GM19035 (cell line): ENCODE data around the gene FOSB.
"Not testable (repeated sequence)": the region's sequence is repeated elsewhere in the genome, so short reads cannot be mapped to it uniquely, and the experiment has no call there.

Source experiments
- ATAC-seq: cut with Tn5 transposase; IDR thresholded peaks from one replicate; pipeline ENCODE4 v1.9.1; 2021; ENCODE audit not compliant: unreplicated experiment

Gene FOSB

GRCh38 chr19:45467456-45468158 is at the start of gene FOSB:
Gene FOSB, plus strand, starts transcription at chr19:45467996. Its CDS starts 591 bp downstream, at chr19:45468587.
- peak; percentile 52 for ATAC-seq

GRCh38 chr19:45418802-45419201 is 49.0 kb upstream of the FOSB start:
- no peak for ATAC-seq

- no peak for ATAC-seq
Observed at GRCh38 chr19:45419396-45419795, 48.4 kb upstream of the FOSB start.

- no peak for ATAC-seq
Observed at GRCh38 chr19:45419895-45420294, 47.9 kb upstream of the FOSB start.

GRCh38 chr19:45420356-45420755 is 47.4 kb upstream of the FOSB start:
- no peak for ATAC-seq

- no peak for ATAC-seq
Observed at GRCh38 chr19:45420871-45421270, 46.9 kb upstream of the FOSB start.

GRCh38 chr19:45421947-45422498 is 45.8 kb upstream of the FOSB start:
- ATAC-seq, result no peak

GRCh38 chr19:45423033-45423588 is 44.7 kb upstream of the FOSB start:
- ATAC-seq, result no peak

- ATAC-seq, result peak; percentile 64
Observed at GRCh38 chr19:45423589-45424190, 44.1 kb upstream of the FOSB start, which contains the start of gene ERCC1. Gene ERCC1, minus strand, starts transcription at chr19:45423917. Its CDS starts 543 bp downstream, at chr19:45423374.

- ATAC-seq, result no peak
Observed at GRCh38 chr19:45424191-45425058, 43.4 kb upstream of the FOSB start.

GRCh38 chr19:45428384-45429231 is 39.2 kb upstream of the FOSB start:
- no peak for ATAC-seq

GRCh38 chr19:45429896-45430295 is 37.9 kb upstream of the FOSB start:
- not testable (repeated sequence) for ATAC-seq

GRCh38 chr19:45431008-45431407 is 36.8 kb upstream of the FOSB start:
- not testable (repeated sequence) for ATAC-seq

GRCh38 chr19:45432543-45432942 is 35.3 kb upstream of the FOSB start:
- ATAC-seq, result not testable (repeated sequence)

GRCh38 chr19:45437328-45437727 is 30.5 kb upstream of the FOSB start:
- no peak for ATAC-seq

- no peak for ATAC-seq
Observed at GRCh38 chr19:45439190-45439568, 28.6 kb upstream of the FOSB start.

GRCh38 chr19:45439569-45440258 is 28.1 kb upstream of the FOSB start:
- peak; percentile 70 for ATAC-seq

GRCh38 chr19:45440259-45440638 is 27.5 kb upstream of the FOSB start:
- ATAC-seq, result no peak

GRCh38 chr19:45440873-45441654 is 26.7 kb upstream of the FOSB start:
- ATAC-seq, result no peak
